CD4-positive, alpha-beta memory T cell (primary cell): Measurements from ENCODE around the gene EPG5. TPM values are rescaled to one million over a fixed set of nuclear protein-coding genes. Genes with fewer than 3 reads are reported as not detected.

Source experiments
- CTCF ChIA-PET: fragments of 350-600 bp; sonication (Branson Sonifier 250); formaldehyde crosslinking; loops from one replicate; lab custom pipeline; 2021; ENCODE audit warnings: inconsistent platforms; ENCODE audit not compliant: partially characterized antibody; lab: Charles Lee
- POLR2A ChIA-PET: fragments of 350-600 bp; sonication (Branson Sonifier 250); formaldehyde crosslinking; loops from one replicate; lab custom pipeline; 2021; ENCODE audit not compliant: partially characterized antibody; lab: Charles Lee
- DNase-seq, 5 donors: peaks; one replicate each; pipeline versions ENCODE4 v3.0.0 to v3.0.0-alpha.2; 2020 to 2022; ENCODE audit warnings: mixed read lengths in 1 of 5
- H3K27ac ChIP-seq: one replicate; pipeline ENCODE4 v1.7.0; 2013; ENCODE audit warnings: low read depth, low read length
- H3K27me3 ChIP-seq: 2 replicates; pipeline ENCODE4 v1.7.0; 2013; ENCODE audit warnings: mild to moderate bottlenecking, low read length, moderate library complexity; ENCODE audit not compliant: insufficient read depth
- H3K36me3 ChIP-seq: 2 replicates; pipeline ENCODE4 v1.7.0; 2013; ENCODE audit warnings: mild to moderate bottlenecking, low read length, moderate library complexity; ENCODE audit not compliant: insufficient read depth
- H3K4me1 ChIP-seq: 2 replicates; pipeline ENCODE4 v1.7.0; 2013; ENCODE audit warnings: mild to moderate bottlenecking, low read length, moderate library complexity; ENCODE audit not compliant: insufficient read depth
- H3K4me3 ChIP-seq, 2 donors: one replicate each; pipeline ENCODE4 v1.7.0; 2013; ENCODE audit warnings: low read length in 2 of 2, mild to moderate bottlenecking in 1 of 2
- H3K9me3 ChIP-seq, 2 donors: one replicate each; pipeline ENCODE4 v1.7.0; 2013; ENCODE audit warnings: low read length in 2 of 2, control low read depth in 1 of 2; ENCODE audit not compliant: control insufficient read depth in 1 of 2
- H3K27ac Mint-ChIP-seq, 7 donors: one replicate each; pipeline ENCODE4 v1.8.0; 2020 to 2021; ENCODE audit warnings: mixed read lengths in 7 of 7, mild to moderate bottlenecking in 6 of 7, inconsistent platforms in 3 of 7, moderate library complexity in 3 of 7
- H3K27me3 Mint-ChIP-seq, 2 donors: one replicate each; pipeline ENCODE4 v1.8.0; 2020 to 2021; ENCODE audit warnings: mixed read lengths in 2 of 2
- H3K36me3 Mint-ChIP-seq, 2 donors: one replicate each; pipeline ENCODE4 v1.8.0; 2020 to 2021; ENCODE audit warnings: mixed read lengths in 2 of 2, inconsistent platforms in 1 of 2, mild to moderate bottlenecking in 1 of 2
- H3K4me1 Mint-ChIP-seq, 4 donors: one replicate each; pipeline ENCODE4 v1.8.0; 2020 to 2021; ENCODE audit warnings: mixed read lengths in 4 of 4, mild to moderate bottlenecking in 1 of 4
- H3K4me3 Mint-ChIP-seq, 8 donors: one replicate each; pipeline ENCODE4 v1.8.0; 2020 to 2021; ENCODE audit warnings: mixed read lengths in 8 of 8, mild to moderate bottlenecking in 7 of 8, moderate library complexity in 6 of 8, inconsistent platforms in 3 of 8
- H3K9me3 Mint-ChIP-seq, 8 donors: one replicate each; pipeline ENCODE4 v1.8.0; 2020 to 2021; ENCODE audit warnings: mixed read lengths in 8 of 8, mild to moderate bottlenecking in 5 of 8, inconsistent platforms in 3 of 8, moderate library complexity in 1 of 8
- intact Hi-C: fragments of 100-400 bp; cut with micrococcal nuclease; formaldehyde crosslinking; loops from one replicate; pipeline ENCODE4 v1.15.1; 2023
- polyA plus RNA-seq, 2 donors: library from polyadenylated mRNA; unstranded; fragments of 300-500 nt; fragmentation: Illumina TruSeq; gene quantifications; one replicate each; pipeline ENCODE4 v1.2.3, GENCODE V29; 2021
- total RNA-seq, 2 experiments: library from RNA; stranded (reverse); gene quantifications; one replicate each; pipeline ENCODE4 v1.2.3, GENCODE V29; 2021

EPG5 gene
- total and polyA plus RNA-seq, 4 experiments from 2014 or later, result 4.1 to 69.0 (median 35.0) TPM

GRCh38 chr18:46008531-46008930 lies 41.4 kb upstream of the EPG5 start:
- no peaks in the 10 kb centered on the region for H3K27me3 ChIP-seq
- POLR2A ChIA-PET, result no interaction called here

GRCh38 chr18:46007165-46007564 lies 40.0 kb upstream of the EPG5 start:
- Histone ChIP-seq H3K4me1 (no peaks in the 10 kb centered on the region), H3K4me3 (no peak overlapping the region), H3K9me3 (no peaks in the 10 kb centered on the region), H3K27ac (no peak overlapping the region), H3K27me3 (no peaks in the 10 kb centered on the region), H3K36me3 (peaks cover 11% of the 10 kb centered on the region)
- Mint-ChIP-seq H3K9me3 (peaks cover 0 to 9% (median 7%) of the 10 kb centered on the region in 8 donors), H3K4me3 (no peak overlapping the region), H3K4me1 (peaks cover 4 to 11% (median 8%) of the 10 kb centered on the region in 4 donors), H3K36me3 (peaks cover 31 to 36% of the 10 kb centered on the region in 2 donors), H3K27ac (no peak overlapping the region), H3K27me3 (no peaks in the 10 kb centered on the region)
- CTCF ChIA-PET, result interaction anchor here (1.2 kb wide), 1 partner anchor 66 kb away, joined by 3 read pairs; no protein-coding TSS in a partner anchor
- POLR2A ChIA-PET, result interaction anchor here (1.4 kb wide), 1 partner anchor 9 kb away, joined by 4 read pairs; no protein-coding TSS in a partner anchor
- no peak for DNase-seq
- intact Hi-C loops, result no loop called here

More at GRCh38 chr18:46008531-46008930, 41.4 kb upstream of the EPG5 start:
- intact Hi-C loops, result no loop called here
- peaks cover 11% of the 10 kb centered on the region for H3K36me3 ChIP-seq
- peaks cover 2% of the 10 kb centered on the region for H3K4me1 ChIP-seq
- CTCF ChIA-PET, result interaction anchor here (1.1 to 1.2 kb wide), 2 partner anchors 65 kb away, joined by 3 read pairs; no protein-coding TSS in a partner anchor
- DNase-seq, result no peak
- Mint-ChIP-seq H3K4me1 (peaks cover 0 to 3% (median 2%) of the 10 kb centered on the region in 4 donors), H3K27ac (no peak overlapping the region), H3K27me3 (no peaks in the 10 kb centered on the region), H3K4me3 (no peak overlapping the region), H3K9me3 (no peaks in the 10 kb centered on the region), H3K36me3 (peaks cover 27 to 34% of the 10 kb centered on the region in 2 donors)
- H3K4me3 ChIP-seq, result no peak overlapping the region
- H3K27ac ChIP-seq, result no peak overlapping the region
- H3K9me3 ChIP-seq, result no peaks in the 10 kb centered on the region

GRCh38 chr18:46002934-46003333 lies 35.8 kb upstream of the EPG5 start:
- POLR2A ChIA-PET, result no interaction called here
- H3K27ac ChIP-seq, result no peak overlapping the region
- DNase-seq, result no peak
- intact Hi-C loops, result no loop called here
- CTCF ChIA-PET, result no interaction called here
- H3K4me3 ChIP-seq, result no peak overlapping the region
- no peaks in the 10 kb centered on the region for H3K27me3 ChIP-seq
- Mint-ChIP-seq H3K9me3 (peaks cover 0 to 12% (median 10%) of the 10 kb centered on the region in 8 donors), H3K27me3 (no peaks in the 10 kb centered on the region), H3K36me3 (peaks cover 14 to 22% of the 10 kb centered on the region in 2 donors), H3K4me1 (peaks cover 34 to 48% (median 41%) of the 10 kb centered on the region in 4 donors), H3K4me3 (peak overlapping the region in 1 of 8 donors; percentile 14), H3K27ac (peak overlapping the region in 4 of 7 donors; percentile 27 to 88 (median 61))
- peaks cover 3% of the 10 kb centered on the region for H3K36me3 ChIP-seq
- H3K4me1 ChIP-seq, result peaks cover 37% of the 10 kb centered on the region
- H3K9me3 ChIP-seq, result no peaks in the 10 kb centered on the region

- H3K27ac ChIP-seq, result no peak overlapping the region
- H3K9me3 Mint-ChIP-seq, result peaks cover 0 to 12% (median 10%) of the 10 kb centered on the region in 8 donors
- H3K36me3 ChIP-seq, result no peaks in the 10 kb centered on the region
- H3K4me3 Mint-ChIP-seq, result no peak overlapping the region
- no peaks in the 10 kb centered on the region for H3K27me3 ChIP-seq
- peaks cover 5 to 19% of the 10 kb centered on the region in 2 donors for H3K36me3 Mint-ChIP-seq
- no peak overlapping the region for H3K4me3 ChIP-seq
- intact Hi-C loops, result no loop called here
- CTCF ChIA-PET, result no interaction called here
- POLR2A ChIA-PET, result no interaction called here
- H3K27ac Mint-ChIP-seq, result peak overlapping the region in 2 of 7 donors; percentile 9 to 51
- no peaks in the 10 kb centered on the region for H3K9me3 ChIP-seq
- no peaks in the 10 kb centered on the region for H3K27me3 Mint-ChIP-seq
- DNase-seq, result no peak
- H3K4me1 ChIP-seq, result peaks cover 45% of the 10 kb centered on the region
- H3K4me1 Mint-ChIP-seq, result peaks cover 38 to 58% (median 48%) of the 10 kb centered on the region in 4 donors
These were observed 34.8 kb upstream of the EPG5 start for GRCh38 chr18:46001892-46002291.

- peak in 3 of 5 donors; percentile 10 to 40 (median 18) for DNase-seq
- Mint-ChIP-seq H3K4me3 (peak overlapping the region in 7 of 8 donors; percentile 15 to 74 (median 53)), H3K9me3 (peaks cover 0 to 12% (median 10%) of the 10 kb centered on the region in 8 donors), H3K4me1 (peaks cover 38 to 65% (median 55%) of the 10 kb centered on the region in 4 donors), H3K27ac (peak overlapping the region; percentile 5 to 86 (median 60)), H3K36me3 (peaks cover 2 to 19% of the 10 kb centered on the region in 2 donors), H3K27me3 (no peaks in the 10 kb centered on the region)
- Histone ChIP-seq H3K27me3 (no peaks in the 10 kb centered on the region), H3K27ac (no peak overlapping the region), H3K36me3 (no peaks in the 10 kb centered on the region), H3K4me3 (no peak overlapping the region), H3K9me3 (no peaks in the 10 kb centered on the region), H3K4me1 (peaks cover 53% of the 10 kb centered on the region)
- ChIA-PET POLR2A (no interaction called here), CTCF (no interaction called here)
- intact Hi-C loops, result no loop called here
These were observed 33.9 kb upstream of the EPG5 start for GRCh38 chr18:46001074-46001473.

- Histone ChIP-seq H3K4me3 (no peak overlapping the region), H3K27me3 (no peaks in the 10 kb centered on the region), H3K9me3 (no peaks in the 10 kb centered on the region), H3K36me3 (no peaks in the 10 kb centered on the region), H3K4me1 (peaks cover 55% of the 10 kb centered on the region), H3K27ac (no peak overlapping the region)
- peaks cover under 1 to 17% of the 10 kb centered on the region in 2 donors for H3K36me3 Mint-ChIP-seq
- H3K4me1 Mint-ChIP-seq, result peaks cover 43 to 71% (median 58%) of the 10 kb centered on the region in 4 donors
- no peaks in the 10 kb centered on the region for H3K27me3 Mint-ChIP-seq
- peaks cover 0 to 12% (median 10%) of the 10 kb centered on the region in 8 donors for H3K9me3 Mint-ChIP-seq
- peak overlapping the region; percentile 11 to 93 (median 87) for H3K27ac Mint-ChIP-seq
- ChIA-PET POLR2A (no interaction called here), CTCF (interaction anchor here (1.1 to 3.2 kb wide), 4 partner anchors 10 to 74 kb away, joined by 3 to 24 read pairs (median 4); no protein-coding TSS in a partner anchor)
- peak overlapping the region in 2 of 8 donors; percentile 88 to 89 for H3K4me3 Mint-ChIP-seq
- no peak for DNase-seq
- intact Hi-C loops, result loop anchor here (5.0 kb wide), 2 partner anchors 43 to 73 kb away; partner anchors contain the start of gene PSTPIP2
These were observed 32.4 kb upstream of the EPG5 start for GRCh38 chr18:45999536-45999935.

GRCh38 chr18:45998244-45998643 lies 31.1 kb upstream of the EPG5 start:
- H3K27ac ChIP-seq, result peak overlapping the region; percentile 52
- peaks cover 3 to 16% of the 10 kb centered on the region in 2 donors for H3K36me3 Mint-ChIP-seq
- POLR2A ChIA-PET, result interaction anchor here (0.7 to 2.9 kb wide), 9 partner anchors 9 to 333 kb away, joined by 3 to 28 read pairs (median 4); partner anchors contain the start of genes ATP5F1A and PSTPIP2
- no peaks in the 10 kb centered on the region for H3K27me3 ChIP-seq
- peak overlapping the region; percentile 36 to 80 for H3K4me3 ChIP-seq
- H3K36me3 ChIP-seq, result no peaks in the 10 kb centered on the region
- intact Hi-C loops, result loop anchor here (5.0 kb wide), 2 partner anchors 44 to 74 kb away; partner anchors contain the start of gene PSTPIP2
- H3K27ac Mint-ChIP-seq, result peak overlapping the region; percentile 86 to 94 (median 90)
- peaks cover 43 to 71% (median 58%) of the 10 kb centered on the region in 4 donors for H3K4me1 Mint-ChIP-seq
- peaks cover 55% of the 10 kb centered on the region for H3K4me1 ChIP-seq
- H3K9me3 Mint-ChIP-seq, result peaks cover 0 to 12% (median 10%) of the 10 kb centered on the region in 8 donors
- DNase-seq, result peak in 4 of 5 donors; percentile 16 to 43 (median 21)
- CTCF ChIA-PET, result interaction anchor here (0.7 to 3.2 kb wide), 3 partner anchors 59 to 75 kb away, joined by 3 to 24 read pairs (median 5); no protein-coding TSS in a partner anchor
- H3K27me3 Mint-ChIP-seq, result no peaks in the 10 kb centered on the region
- peak overlapping the region; percentile 41 to 89 (median 77) for H3K4me3 Mint-ChIP-seq
- no peaks in the 10 kb centered on the region for H3K9me3 ChIP-seq
